ENCODE data around the gene TAS2R60. TPM values are rescaled to one million over a fixed set of nuclear protein-coding genes. Genes with fewer than 3 reads are reported as not detected.

The TAS2R60 gene
- total RNA-seq, 1 donor from 2014 or later: not detected

DNA sequence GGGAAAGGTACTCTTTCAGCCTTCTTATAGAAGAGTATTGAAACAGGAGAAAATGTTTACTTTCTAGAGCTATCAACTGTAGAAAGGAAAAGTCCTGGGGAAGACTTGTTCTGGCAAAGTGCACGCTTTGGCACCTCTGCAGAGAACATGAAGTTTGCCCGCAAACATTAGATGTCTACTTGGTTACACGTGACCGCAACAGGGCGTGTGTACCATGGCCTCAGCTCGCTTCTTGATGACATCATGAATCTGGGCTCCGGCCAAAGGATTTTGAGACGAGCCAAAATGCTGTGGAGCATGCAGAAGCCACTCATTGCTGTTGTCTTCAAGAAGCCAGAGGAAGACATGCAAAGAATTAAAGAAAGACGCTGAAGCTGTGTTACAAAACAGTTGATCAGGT lies 8.6 kb upstream of the TAS2R60 start:
- Mint-ChIP-seq H3K27ac (no peak overlapping the region), H3K4me1 (ENCODE audit: unreplicated experiment) (no peaks in the 10 kb centered on the region), H3K4me3 (no peak overlapping the region), H3K9me3 (no peaks in the 10 kb centered on the region), H3K36me3 (no peaks in the 10 kb centered on the region), H3K27me3 (peaks cover 9% of the 10 kb centered on the region)
- no peak for DNase-seq (ENCODE audit: extremely low spot score, unreplicated experiment)
- TF ChIP-seq, protein P1, sequence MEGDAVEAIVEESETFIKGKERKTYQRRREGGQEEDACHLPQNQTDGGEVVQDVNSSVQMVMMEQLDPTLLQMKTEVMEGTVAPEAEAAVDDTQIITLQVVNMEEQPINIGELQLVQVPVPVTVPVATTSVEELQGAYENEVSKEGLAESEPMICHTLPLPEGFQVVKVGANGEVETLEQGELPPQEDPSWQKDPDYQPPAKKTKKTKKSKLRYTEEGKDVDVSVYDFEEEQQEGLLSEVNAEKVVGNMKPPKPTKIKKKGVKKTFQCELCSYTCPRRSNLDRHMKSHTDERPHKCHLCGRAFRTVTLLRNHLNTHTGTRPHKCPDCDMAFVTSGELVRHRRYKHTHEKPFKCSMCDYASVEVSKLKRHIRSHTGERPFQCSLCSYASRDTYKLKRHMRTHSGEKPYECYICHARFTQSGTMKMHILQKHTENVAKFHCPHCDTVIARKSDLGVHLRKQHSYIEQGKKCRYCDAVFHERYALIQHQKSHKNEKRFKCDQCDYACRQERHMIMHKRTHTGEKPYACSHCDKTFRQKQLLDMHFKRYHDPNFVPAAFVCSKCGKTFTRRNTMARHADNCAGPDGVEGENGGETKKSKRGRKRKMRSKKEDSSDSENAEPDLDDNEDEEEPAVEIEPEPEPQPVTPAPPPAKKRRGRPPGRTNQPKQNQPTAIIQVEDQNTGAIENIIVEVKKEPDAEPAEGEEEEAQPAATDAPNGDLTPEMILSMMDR (conservative IDR thresholded peaks at IDR 0.05): no peak

- peaks cover 9% of the 10 kb centered on the region for H3K27me3 Mint-ChIP-seq
- TF ChIP-seq, protein P1 (conservative IDR thresholded peaks at IDR 0.05): no peak
- no peaks in the 10 kb centered on the region for H3K4me1 Mint-ChIP-seq (ENCODE audit: unreplicated experiment)
- no peak for DNase-seq (ENCODE audit: extremely low spot score, unreplicated experiment)
- H3K9me3 Mint-ChIP-seq: no peaks in the 10 kb centered on the region
- no peaks in the 10 kb centered on the region for H3K36me3 Mint-ChIP-seq
- no peak overlapping the region for H3K27ac Mint-ChIP-seq
- H3K4me3 Mint-ChIP-seq: no peak overlapping the region
Measured at GRCh38 chr7:143435266-143435665, 8.0 kb upstream of the TAS2R60 start.

DNA sequence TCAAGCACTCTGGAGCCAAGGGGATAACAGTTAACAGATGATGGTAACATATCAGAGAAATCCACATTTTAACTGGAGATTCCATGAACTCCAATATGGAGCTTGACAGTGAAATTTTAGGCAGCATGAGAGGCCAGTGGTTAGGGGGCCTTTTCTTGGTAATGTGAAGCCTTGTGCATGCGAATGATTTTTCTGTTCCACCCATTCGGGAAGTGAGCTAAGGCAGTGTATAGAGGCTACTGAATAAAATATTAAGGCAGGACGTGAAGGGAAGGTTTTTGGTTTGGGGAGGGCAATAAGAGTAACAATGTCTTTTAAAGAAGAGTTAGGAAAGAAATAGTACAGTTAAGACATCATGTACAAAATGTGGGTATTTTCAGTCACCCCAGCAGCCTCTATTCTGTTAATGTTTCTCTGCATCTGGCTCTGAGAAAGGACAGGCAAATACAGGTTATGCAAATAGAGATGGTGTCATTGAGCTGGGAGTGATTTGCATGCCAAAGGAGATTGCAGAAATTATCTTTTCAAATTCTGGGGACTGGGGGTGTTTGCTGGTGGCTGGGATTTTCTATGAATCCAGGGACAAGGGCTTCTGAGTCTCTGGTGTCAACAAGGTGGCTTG lies 6.8 kb upstream of the TAS2R60 start:
- no peak overlapping the region for H3K4me3 Mint-ChIP-seq

GRCh38 chr7:143437578-143437977 lies 5.7 kb upstream of the TAS2R60 start:
- DNase-seq (ENCODE audit: extremely low spot score, unreplicated experiment): no peak
- TF ChIP-seq, protein P1 (conservative IDR thresholded peaks at IDR 0.05): no peak
- Mint-ChIP-seq H3K9me3 (no peaks in the 10 kb centered on the region), H3K36me3 (no peaks in the 10 kb centered on the region), H3K27ac (no peak overlapping the region), H3K4me1 (ENCODE audit: unreplicated experiment) (no peaks in the 10 kb centered on the region), H3K27me3 (peaks cover 20% of the 10 kb centered on the region), H3K4me3 (no peak overlapping the region)

More for the DNA sequence above, 6.8 kb upstream of the TAS2R60 start:
- TF ChIP-seq, protein P1 (conservative IDR thresholded peaks at IDR 0.05): no peak
- Mint-ChIP-seq H3K27ac (no peak overlapping the region), H3K27me3 (peaks cover 13% of the 10 kb centered on the region), H3K36me3 (no peaks in the 10 kb centered on the region), H3K4me1 (ENCODE audit: unreplicated experiment) (no peaks in the 10 kb centered on the region), H3K9me3 (no peaks in the 10 kb centered on the region)
- DNase-seq (ENCODE audit: extremely low spot score, unreplicated experiment): no peak

DNA sequence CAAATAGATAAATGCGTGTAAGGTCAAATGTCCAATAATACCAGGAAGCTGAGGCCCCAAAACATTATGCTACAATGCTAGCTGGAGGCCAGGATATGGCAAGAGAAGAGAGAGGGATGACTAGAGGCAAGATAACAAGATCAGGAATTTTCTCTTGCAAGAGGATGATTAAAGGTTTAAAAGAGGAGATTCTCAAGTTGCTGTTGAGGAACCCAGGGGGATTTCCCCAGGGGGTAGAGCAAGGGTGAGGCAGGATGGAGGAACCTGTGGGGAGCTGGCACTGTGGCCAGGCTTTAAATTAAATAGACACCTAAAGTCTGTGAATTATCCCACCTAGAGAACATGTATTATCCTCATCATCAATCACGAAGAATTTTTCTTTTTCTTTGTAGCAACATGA lies 3.4 kb upstream of the TAS2R60 start:
- Mint-ChIP-seq H3K27ac (no peak overlapping the region), H3K27me3 (peaks cover 20% of the 10 kb centered on the region), H3K4me3 (no peak overlapping the region), H3K36me3 (no peaks in the 10 kb centered on the region), H3K9me3 (no peaks in the 10 kb centered on the region), H3K4me1 (ENCODE audit: unreplicated experiment) (no peaks in the 10 kb centered on the region)
- no peak for DNase-seq (ENCODE audit: extremely low spot score, unreplicated experiment)
- TF ChIP-seq, protein P1 (conservative IDR thresholded peaks at IDR 0.05): no peak

Data from type B pancreatic cell (in vitro differentiated cells).